ENCODE data around the gene TENM4. TPM values are rescaled to one million over a fixed set of nuclear protein-coding genes. Genes with fewer than 3 reads are reported as not detected.

TENM4 gene
- total and polyA plus RNA-seq, 10 of the 15 experiments (the other 5 are each of a cell fraction or from before 2014, with no cell fraction given), result 0.03 to 0.12 (median 0.06) TPM; not detected in 7

GRCh38 chr11:78821371-78822306 lies 619.2 kb downstream of the TENM4 start (continued):
- no peak for TF ChIP-seq ZNF687 (IDR thresholded peaks at IDR 0.05)

- RAD21 ChIA-PET (ENCODE audit: unreplicated experiment), result no interaction called here
- DNase-seq (ENCODE audit: low read depth, low spot score) (no peak), ATAC-seq (no peak), FAIRE-seq (no peak)
- 11% methylated on average over 3 of the region's 3 CpGs for whole genome bisulfite sequencing (ENCODE audit: insufficient coverage, insufficient replicate concordance, low lambda C conversion rate, missing lambda C conversion rate)
- Histone ChIP-seq H2AFZ (ENCODE audit: control insufficient read depth, low read depth, low read length) (no peak overlapping the region), H3K9ac (ENCODE audit: control insufficient read depth, insufficient read depth, low read length) (no peak overlapping the region), H3K27ac (ENCODE audit: control insufficient read depth, insufficient read depth) (no peak overlapping the region), H4K20me1 (ENCODE audit: control insufficient read depth, insufficient read depth) (no peaks in the 10 kb centered on the region), H3K27me3 (replicated peaks in 1 of 2; ENCODE audit: control insufficient read depth in 2 of 2, insufficient read depth in 2 of 2, low read length in 1 of 2) (no peaks in the 10 kb centered on the region), H3K36me3 (ENCODE audit: control insufficient read depth in 2 of 2, insufficient read depth in 2 of 2, low read length in 1 of 2) (no peaks in the 10 kb centered on the region), H3K4me1 (ENCODE audit: control insufficient read depth, insufficient read depth, low read length) (no peaks in the 10 kb centered on the region), H3K79me2 (ENCODE audit: control insufficient read depth, insufficient read depth, low read length) (no peaks in the 10 kb centered on the region), H3K4me2 (ENCODE audit: control insufficient read depth, insufficient read depth) (no peak overlapping the region), H3K9me3 (replicated peaks; ENCODE audit: control insufficient read depth, insufficient read depth, low read length) (no peaks in the 10 kb centered on the region), H3K4me3 (no peak overlapping the region)
- intact Hi-C loops (cut with micrococcal nuclease; ENCODE audit: unreplicated experiment) (no loop called here), in situ Hi-C loops (cut with MboI) (no loop called here)
- CTCF ChIA-PET, result interaction anchor here (1.0 to 1.6 kb wide), 2 partner anchors 13 to 22 kb away, joined by 4 to 5 read pairs; no protein-coding TSS in a partner anchor
- POLR2A ChIA-PET, result no interaction called here
- SMC1A ChIA-PET (ENCODE audit: uncharacterized antibody, unreplicated experiment), result no interaction called here
- no TSS peak for BruUV-seq (replicated peaks)
- TF ChIP-seq MLLT1 (IDR thresholded peaks at IDR 0.05), result no peak
- TF ChIP-seq TCF7 (IDR thresholded peaks at IDR 0.05; ENCODE audit: borderline replicate concordance), result no peak
- no peak for TF ChIP-seq ZBTB11 (CRISPR knock-in tag; IDR thresholded peaks at IDR 0.05)
- no peak for TF ChIP-seq ELK1 (IDR thresholded peaks at IDR 0.05; ENCODE audit: low read depth, low read length)
- no peak for TF ChIP-seq ASH2L (IDR thresholded peaks at IDR 0.05; ENCODE audit: borderline replicate concordance, low read depth)
Measured at GRCh38 chr11:78820741-78821140, 620.1 kb downstream of the TENM4 start.
